PC-9 (cell line): ENCODE data around the gene FAM98B.

ENCODE experiments used
- EZH2 ChIP-seq: fragments of 200-600 bp; sonication (generic); IDR thresholded peaks from 2 replicates; pipeline ENCODE4 v1.8.0; 2017; ENCODE audit warnings: antibody characterized with exemption, low read depth
- TF ChIP-seq, protein P1 (sequence below): fragments of 200-600 bp; sonication (generic); conservative IDR thresholded peaks from 2 replicates; pipeline ENCODE4 v1.6.1; 2017; ENCODE audit warnings: mixed run types, antibody characterized with exemption, mild to moderate bottlenecking, moderate library complexity

DNA sequence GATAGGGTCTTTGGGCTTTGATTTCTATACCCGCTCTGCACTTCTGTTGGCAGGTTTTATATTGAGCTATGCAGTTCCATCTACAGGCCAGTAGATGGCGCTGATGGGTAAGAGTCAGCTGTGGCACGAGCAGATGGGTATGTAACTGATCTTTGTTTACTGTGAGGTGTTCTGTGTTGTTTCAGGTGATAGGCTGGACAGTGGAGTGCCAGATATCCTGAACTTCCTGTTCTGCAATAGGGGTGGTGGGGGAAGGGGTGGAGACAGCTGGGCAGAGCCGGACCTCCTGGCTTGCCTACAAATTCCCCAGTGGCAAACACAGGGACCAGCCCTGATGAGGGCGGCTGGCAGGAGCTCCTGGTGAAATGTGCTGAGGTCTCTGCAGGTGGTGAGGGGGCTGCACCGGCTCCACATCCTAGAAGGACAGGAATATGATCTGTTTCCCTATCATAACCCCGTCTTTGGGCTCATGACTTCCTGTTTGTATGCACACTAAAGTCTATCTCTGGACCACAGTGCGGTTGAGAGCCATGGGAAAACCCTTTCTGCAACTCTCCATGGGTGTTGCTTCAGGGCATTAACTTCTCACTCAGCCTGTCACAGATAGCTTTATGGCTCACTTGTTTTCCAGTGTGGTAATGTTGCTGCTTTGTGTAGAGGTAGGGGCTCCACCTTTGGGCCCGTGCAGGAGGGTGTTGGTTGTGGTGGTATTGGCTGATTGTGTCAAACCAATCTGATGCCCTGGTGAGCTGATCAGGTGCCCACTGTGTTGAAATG is 13.4 kb upstream of the FAM98B start:
- TF ChIP-seq, protein P1, sequence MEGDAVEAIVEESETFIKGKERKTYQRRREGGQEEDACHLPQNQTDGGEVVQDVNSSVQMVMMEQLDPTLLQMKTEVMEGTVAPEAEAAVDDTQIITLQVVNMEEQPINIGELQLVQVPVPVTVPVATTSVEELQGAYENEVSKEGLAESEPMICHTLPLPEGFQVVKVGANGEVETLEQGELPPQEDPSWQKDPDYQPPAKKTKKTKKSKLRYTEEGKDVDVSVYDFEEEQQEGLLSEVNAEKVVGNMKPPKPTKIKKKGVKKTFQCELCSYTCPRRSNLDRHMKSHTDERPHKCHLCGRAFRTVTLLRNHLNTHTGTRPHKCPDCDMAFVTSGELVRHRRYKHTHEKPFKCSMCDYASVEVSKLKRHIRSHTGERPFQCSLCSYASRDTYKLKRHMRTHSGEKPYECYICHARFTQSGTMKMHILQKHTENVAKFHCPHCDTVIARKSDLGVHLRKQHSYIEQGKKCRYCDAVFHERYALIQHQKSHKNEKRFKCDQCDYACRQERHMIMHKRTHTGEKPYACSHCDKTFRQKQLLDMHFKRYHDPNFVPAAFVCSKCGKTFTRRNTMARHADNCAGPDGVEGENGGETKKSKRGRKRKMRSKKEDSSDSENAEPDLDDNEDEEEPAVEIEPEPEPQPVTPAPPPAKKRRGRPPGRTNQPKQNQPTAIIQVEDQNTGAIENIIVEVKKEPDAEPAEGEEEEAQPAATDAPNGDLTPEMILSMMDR = peak; percentile 91
- TF ChIP-seq EZH2 = no peak
